ENCODE data around the gene TLL2. TPM values are rescaled to one million over a fixed set of nuclear protein-coding genes. Genes with fewer than 3 reads are reported as not detected.

The TLL2 gene
- total and polyA plus RNA-seq, 9 of the 15 experiments (the other 6 are each of a cell fraction or from before 2014, with no cell fraction given): 0.09 TPM; not detected in 8

DNA sequence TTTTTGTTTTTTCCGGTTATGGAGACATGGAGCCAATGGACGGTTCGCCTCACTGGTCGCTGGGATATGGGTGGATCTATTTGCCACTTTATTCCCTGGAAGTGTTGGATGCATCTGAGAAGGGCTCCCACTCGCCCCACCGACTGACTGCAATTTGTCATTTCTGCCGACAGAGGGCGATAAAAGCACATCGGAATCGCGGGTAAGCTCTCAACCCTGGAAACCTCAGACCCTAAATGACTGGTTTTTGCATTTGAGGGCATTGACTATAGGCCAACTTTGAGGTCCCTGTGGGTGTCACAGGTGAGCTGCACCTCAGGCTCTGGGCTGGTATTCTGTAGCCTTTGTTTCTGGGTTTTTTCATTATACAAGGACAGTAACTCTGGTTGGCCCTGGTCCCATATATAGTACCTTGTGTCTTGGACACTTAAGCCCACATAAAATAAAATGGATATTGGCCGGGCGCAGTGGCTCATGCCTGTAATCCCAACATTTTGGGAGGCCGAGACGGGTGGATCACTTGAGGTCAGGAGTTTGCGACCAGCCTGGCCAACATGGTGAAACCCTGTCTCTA lies 143.1 kb downstream of the TLL2 start (continued):
- TF ChIP-seq, protein P1, sequence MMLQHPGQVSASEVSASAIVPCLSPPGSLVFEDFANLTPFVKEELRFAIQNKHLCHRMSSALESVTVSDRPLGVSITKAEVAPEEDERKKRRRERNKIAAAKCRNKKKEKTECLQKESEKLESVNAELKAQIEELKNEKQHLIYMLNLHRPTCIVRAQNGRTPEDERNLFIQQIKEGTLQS (IDR thresholded peaks at IDR 0.05): no peak
- TF ChIP-seq, protein P1 (CRISPR knock-in tag; conservative IDR thresholded peaks at IDR 0.05): no peak
- TF ChIP-seq, protein P2, sequence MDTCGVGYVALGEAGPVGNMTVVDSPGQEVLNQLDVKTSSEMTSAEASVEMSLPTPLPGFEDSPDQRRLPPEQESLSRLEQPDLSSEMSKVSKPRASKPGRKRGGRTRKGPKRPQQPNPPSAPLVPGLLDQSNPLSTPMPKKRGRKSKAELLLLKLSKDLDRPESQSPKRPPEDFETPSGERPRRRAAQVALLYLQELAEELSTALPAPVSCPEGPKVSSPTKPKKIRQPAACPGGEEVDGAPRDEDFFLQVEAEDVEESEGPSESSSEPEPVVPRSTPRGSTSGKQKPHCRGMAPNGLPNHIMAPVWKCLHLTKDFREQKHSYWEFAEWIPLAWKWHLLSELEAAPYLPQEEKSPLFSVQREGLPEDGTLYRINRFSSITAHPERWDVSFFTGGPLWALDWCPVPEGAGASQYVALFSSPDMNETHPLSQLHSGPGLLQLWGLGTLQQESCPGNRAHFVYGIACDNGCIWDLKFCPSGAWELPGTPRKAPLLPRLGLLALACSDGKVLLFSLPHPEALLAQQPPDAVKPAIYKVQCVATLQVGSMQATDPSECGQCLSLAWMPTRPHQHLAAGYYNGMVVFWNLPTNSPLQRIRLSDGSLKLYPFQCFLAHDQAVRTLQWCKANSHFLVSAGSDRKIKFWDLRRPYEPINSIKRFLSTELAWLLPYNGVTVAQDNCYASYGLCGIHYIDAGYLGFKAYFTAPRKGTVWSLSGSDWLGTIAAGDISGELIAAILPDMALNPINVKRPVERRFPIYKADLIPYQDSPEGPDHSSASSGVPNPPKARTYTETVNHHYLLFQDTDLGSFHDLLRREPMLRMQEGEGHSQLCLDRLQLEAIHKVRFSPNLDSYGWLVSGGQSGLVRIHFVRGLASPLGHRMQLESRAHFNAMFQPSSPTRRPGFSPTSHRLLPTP (IDR thresholded peaks at IDR 0.05; ENCODE audit: borderline replicate concordance, extremely low read depth, insufficient read length): no peak
- no peak for TF ChIP-seq HDGF (IDR thresholded peaks at IDR 0.05)
- TF ChIP-seq SMAD4 (CRISPR knock-in tag; conservative IDR thresholded peaks at IDR 0.05): no peak
- no peak for TF ChIP-seq DMBX1 (CRISPR knock-in tag; IDR thresholded peaks at IDR 0.05; ENCODE audit: borderline replicate concordance)
- TF ChIP-seq SMAD1 (IDR thresholded peaks at IDR 0.05; ENCODE audit: low read depth, low read length, partially characterized antibody): no peak
- TF ChIP-seq ZNF274 (IDR thresholded peaks at IDR 0.05; ENCODE audit: borderline replicate concordance, low read depth, low read length): no peak
- no peak for TF ChIP-seq KLF16 (IDR thresholded peaks at IDR 0.05)
- TF ChIP-seq SNRNP70 (optimal IDR thresholded peaks at IDR 0.05; ENCODE audit: low read depth, low read length): no peak
- no peak for TF ChIP-seq KLF1 (tag; IDR thresholded peaks at IDR 0.05)
- TF ChIP-seq NFIX (CRISPR knock-in tag; IDR thresholded peaks at IDR 0.05; ENCODE audit: low read depth): no peak

Measured in K562 (cell line).